Mesothelial cell of epicardium (in vitro differentiated cells): ENCODE measurements around the gene CEL. TPM values are rescaled to one million over a fixed set of nuclear protein-coding genes. Genes with fewer than 3 reads are reported as not detected.

Experiments
- DNase-seq, 2 experiments: peaks; one replicate each; pipeline ENCODE4 v3.0.0; 2021; ENCODE audit warnings: low spot score in 2 of 2; ENCODE audit not compliant: unreplicated experiment in 2 of 2
- H3K27ac Mint-ChIP-seq: 2 replicates; pipeline ENCODE4 v1.8.0; 2021; ENCODE audit warnings: mixed read lengths
- H3K27me3 Mint-ChIP-seq: 2 replicates; pipeline ENCODE4 v1.8.0; 2021; ENCODE audit warnings: low read depth, mixed read lengths
- H3K36me3 Mint-ChIP-seq: 2 replicates; pipeline ENCODE4 v1.8.0; 2021; ENCODE audit warnings: mixed read lengths
- H3K4me1 Mint-ChIP-seq: 2 replicates; pipeline ENCODE4 v1.8.0; 2021; ENCODE audit warnings: mixed read lengths
- H3K4me3 Mint-ChIP-seq: 2 replicates; pipeline ENCODE4 v1.8.0; 2021; ENCODE audit warnings: mild to moderate bottlenecking, moderate library complexity, mixed read lengths
- H3K9me3 Mint-ChIP-seq: 2 replicates; pipeline ENCODE4 v1.8.0; 2021; ENCODE audit warnings: mixed read lengths
- total RNA-seq: library from RNA; stranded (reverse); gene quantifications from 3 replicates; pipeline ENCODE4 v1.2.1, GENCODE V29; 2021
- TF ChIP-seq, protein P1 (sequence below): fragments of 200-600 bp; sonication (generic); IDR thresholded peaks from one replicate; pipeline ENCODE4 v1.5.0; 2021; ENCODE audit warnings: antibody characterized with exemption; ENCODE audit not compliant: unreplicated experiment

Gene CEL
- total RNA-seq, 1 donor from 2014 or later, result 5.0 TPM

- Mint-ChIP-seq H3K4me3 (no peak overlapping the region), H3K36me3 (peaks cover 33% of the 10 kb centered on the region), H3K27ac (no peak overlapping the region), H3K9me3 (no peaks in the 10 kb centered on the region), H3K4me1 (no peaks in the 10 kb centered on the region), H3K27me3 (no peaks in the 10 kb centered on the region)
- no peak for DNase-seq
- TF ChIP-seq, protein P1, sequence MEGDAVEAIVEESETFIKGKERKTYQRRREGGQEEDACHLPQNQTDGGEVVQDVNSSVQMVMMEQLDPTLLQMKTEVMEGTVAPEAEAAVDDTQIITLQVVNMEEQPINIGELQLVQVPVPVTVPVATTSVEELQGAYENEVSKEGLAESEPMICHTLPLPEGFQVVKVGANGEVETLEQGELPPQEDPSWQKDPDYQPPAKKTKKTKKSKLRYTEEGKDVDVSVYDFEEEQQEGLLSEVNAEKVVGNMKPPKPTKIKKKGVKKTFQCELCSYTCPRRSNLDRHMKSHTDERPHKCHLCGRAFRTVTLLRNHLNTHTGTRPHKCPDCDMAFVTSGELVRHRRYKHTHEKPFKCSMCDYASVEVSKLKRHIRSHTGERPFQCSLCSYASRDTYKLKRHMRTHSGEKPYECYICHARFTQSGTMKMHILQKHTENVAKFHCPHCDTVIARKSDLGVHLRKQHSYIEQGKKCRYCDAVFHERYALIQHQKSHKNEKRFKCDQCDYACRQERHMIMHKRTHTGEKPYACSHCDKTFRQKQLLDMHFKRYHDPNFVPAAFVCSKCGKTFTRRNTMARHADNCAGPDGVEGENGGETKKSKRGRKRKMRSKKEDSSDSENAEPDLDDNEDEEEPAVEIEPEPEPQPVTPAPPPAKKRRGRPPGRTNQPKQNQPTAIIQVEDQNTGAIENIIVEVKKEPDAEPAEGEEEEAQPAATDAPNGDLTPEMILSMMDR, result no peak
These were observed 17.7 kb upstream of the CEL start for GRCh38 chr9:133044125-133044524.

GRCh38 chr9:133044661-133045060, 17.1 kb upstream of the CEL start:
- DNase-seq, result no peak
- Mint-ChIP-seq H3K4me1 (no peaks in the 10 kb centered on the region), H3K9me3 (no peaks in the 10 kb centered on the region), H3K27ac (no peak overlapping the region), H3K27me3 (no peaks in the 10 kb centered on the region), H3K36me3 (peaks cover 38% of the 10 kb centered on the region), H3K4me3 (no peak overlapping the region)
- TF ChIP-seq, protein P1, result no peak

DNA sequence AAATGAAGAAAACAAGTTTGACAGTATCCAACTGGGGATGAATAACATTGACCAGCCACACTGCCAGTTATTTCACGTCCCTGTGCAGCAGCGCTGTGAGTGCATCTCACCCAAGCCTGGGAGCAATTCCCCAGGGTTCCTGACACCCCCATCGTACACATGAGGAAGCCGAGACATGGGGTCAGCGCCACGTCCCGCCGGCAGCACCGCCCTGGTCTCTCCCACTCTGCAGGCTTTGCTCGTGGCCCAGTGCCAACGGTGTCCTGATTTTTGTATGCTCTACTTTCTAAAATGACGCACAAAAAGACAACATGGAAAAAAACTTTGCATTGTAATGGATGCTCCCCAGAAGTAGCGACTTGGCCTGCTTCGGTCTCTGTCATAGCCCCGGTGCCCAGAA, 16.6 kb upstream of the CEL start:
- DNase-seq, result no peak
- TF ChIP-seq, protein P1, result no peak
- Mint-ChIP-seq H3K4me1 (no peaks in the 10 kb centered on the region), H3K4me3 (no peak overlapping the region), H3K27ac (no peak overlapping the region), H3K27me3 (no peaks in the 10 kb centered on the region), H3K9me3 (no peaks in the 10 kb centered on the region), H3K36me3 (peaks cover 43% of the 10 kb centered on the region)

GRCh38 chr9:133046196-133046899, 15.4 kb upstream of the CEL start:
- peaks cover 44% of the 10 kb centered on the region for H3K36me3 Mint-ChIP-seq
- DNase-seq, result no peak
- no peaks in the 10 kb centered on the region for H3K4me1 Mint-ChIP-seq
- H3K4me3 Mint-ChIP-seq, result no peak overlapping the region
- TF ChIP-seq, protein P1, result no peak
- H3K27ac Mint-ChIP-seq, result peak overlapping the region; percentile 9
- no peaks in the 10 kb centered on the region for H3K27me3 Mint-ChIP-seq
- H3K9me3 Mint-ChIP-seq, result no peaks in the 10 kb centered on the region

DNA sequence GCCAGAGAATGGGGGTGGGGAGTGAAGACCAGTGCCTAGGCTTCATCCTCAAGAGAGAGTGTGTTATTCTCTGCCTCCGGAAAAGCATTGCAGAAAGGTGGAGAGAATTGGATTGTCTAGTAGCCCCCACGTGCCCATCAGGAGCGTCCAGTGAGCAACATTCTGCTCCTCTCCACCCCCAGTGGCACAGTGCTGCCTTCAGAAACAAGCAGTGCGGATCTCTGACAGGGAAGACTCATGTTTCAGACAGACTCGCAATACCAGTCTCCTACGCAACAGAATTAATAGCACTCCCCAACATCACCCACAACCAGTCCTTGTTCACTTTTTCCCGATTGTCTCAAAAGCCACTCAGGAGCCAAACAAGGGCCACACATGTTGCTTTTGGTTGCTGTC, 14.9 kb upstream of the CEL start:
- Mint-ChIP-seq H3K4me3 (no peak overlapping the region), H3K4me1 (no peaks in the 10 kb centered on the region), H3K27me3 (no peaks in the 10 kb centered on the region), H3K36me3 (peaks cover 41% of the 10 kb centered on the region), H3K9me3 (no peaks in the 10 kb centered on the region), H3K27ac (no peak overlapping the region)
- TF ChIP-seq, protein P1, result no peak
- no peak for DNase-seq

GRCh38 chr9:133048595-133048994, 13.2 kb upstream of the CEL start:
- H3K4me3 Mint-ChIP-seq, result no peak overlapping the region

More at GRCh38 chr9:133048595-133048994, 13.2 kb upstream of the CEL start:
- no peaks in the 10 kb centered on the region for H3K27me3 Mint-ChIP-seq
- no peaks in the 10 kb centered on the region for H3K4me1 Mint-ChIP-seq
- H3K36me3 Mint-ChIP-seq, result peaks cover 37% of the 10 kb centered on the region
- TF ChIP-seq, protein P1, result no peak
- no peak overlapping the region for H3K27ac Mint-ChIP-seq
- no peaks in the 10 kb centered on the region for H3K9me3 Mint-ChIP-seq
- no peak for DNase-seq
